Mononuclear cell (primary cell): ENCODE measurements around the gene ARAF. TPM values are rescaled to one million over a fixed set of nuclear protein-coding genes. Genes with fewer than 3 reads are reported as not detected.

Experiments
- H3K27me3 ChIP-seq: 2 replicates; pipeline ENCODE4 v1.6.0; 2011; ENCODE audit warnings: low read length, control low read depth; ENCODE audit not compliant: insufficient read depth
- H3K4me1 ChIP-seq: 2 replicates; pipeline ENCODE4 v1.5.1; 2011; ENCODE audit warnings: mild to moderate bottlenecking, low read length, control low read depth; ENCODE audit not compliant: insufficient read depth
- H3K4me3 ChIP-seq: 2 replicates; pipeline ENCODE4 v1.5.1; 2011; ENCODE audit warnings: mild to moderate bottlenecking, low read length, moderate library complexity
- H3K9me3 ChIP-seq: 2 replicates; pipeline ENCODE4 v1.5.1; 2011; ENCODE audit warnings: low read depth, mild to moderate bottlenecking, control low read depth, low read length
- total RNA-seq: library from RNA; depleted of rRNA; stranded (reverse); fragments of >200 nt; gene quantifications from one replicate; pipeline ENCODE4 v1.2.3, GENCODE V29; 2012

Gene ARAF
- total RNA-seq, 1 donor: 48.4 TPM

GRCh38 chrX:47574547-47575301 is 13.7 kb downstream of the ARAF start:
- no peaks in the 10 kb centered on the region for H3K9me3 ChIP-seq
- H3K4me3 ChIP-seq: no peak overlapping the region
- H3K4me1 ChIP-seq: peaks cover 8% of the 10 kb centered on the region
- H3K27me3 ChIP-seq: no peaks in the 10 kb centered on the region

DNA sequence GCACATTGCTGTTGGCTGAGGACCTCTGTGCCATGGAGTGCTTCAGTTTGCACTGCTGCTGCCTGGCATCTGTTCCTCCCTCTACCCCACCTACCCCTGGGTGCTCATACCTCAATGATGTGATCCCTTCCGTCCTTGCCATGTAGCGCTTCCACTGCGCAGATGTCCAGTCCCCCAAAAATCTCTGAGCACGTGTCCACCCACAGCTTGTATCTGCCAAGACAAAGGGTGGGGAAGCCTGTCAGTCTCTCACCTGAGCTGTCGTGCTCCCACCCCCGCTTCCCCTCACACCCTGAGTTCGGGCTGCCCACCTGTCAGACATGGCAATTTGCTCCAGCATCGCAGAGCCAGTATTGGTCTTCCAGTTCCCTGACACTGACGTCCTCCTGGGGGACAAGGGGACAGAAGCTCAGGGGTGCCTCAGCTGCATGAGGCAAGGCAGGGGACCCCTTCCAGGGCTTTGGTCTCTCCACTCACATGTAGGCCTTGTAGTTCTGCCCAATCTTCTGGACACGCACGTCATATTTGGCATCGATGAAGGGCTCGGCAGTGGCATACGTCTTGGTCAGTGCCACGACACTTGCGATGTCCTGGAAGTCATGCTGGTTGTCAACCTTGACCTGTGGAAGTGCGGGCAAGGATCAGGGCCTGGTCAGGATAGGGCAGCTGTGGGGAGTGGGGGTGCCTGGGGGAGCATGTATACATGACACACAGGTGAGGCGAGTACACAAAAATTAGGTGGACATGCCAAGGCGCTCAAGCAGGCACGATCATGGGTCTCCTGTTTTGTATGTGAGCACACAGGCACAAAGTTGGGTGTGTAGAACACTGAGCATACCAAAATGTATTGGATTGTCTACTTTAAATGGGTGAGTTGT is 15.3 kb downstream of the ARAF start:
- no peaks in the 10 kb centered on the region for H3K9me3 ChIP-seq
- H3K4me3 ChIP-seq: no peak overlapping the region
- peaks cover 10% of the 10 kb centered on the region for H3K4me1 ChIP-seq
- no peaks in the 10 kb centered on the region for H3K27me3 ChIP-seq

DNA sequence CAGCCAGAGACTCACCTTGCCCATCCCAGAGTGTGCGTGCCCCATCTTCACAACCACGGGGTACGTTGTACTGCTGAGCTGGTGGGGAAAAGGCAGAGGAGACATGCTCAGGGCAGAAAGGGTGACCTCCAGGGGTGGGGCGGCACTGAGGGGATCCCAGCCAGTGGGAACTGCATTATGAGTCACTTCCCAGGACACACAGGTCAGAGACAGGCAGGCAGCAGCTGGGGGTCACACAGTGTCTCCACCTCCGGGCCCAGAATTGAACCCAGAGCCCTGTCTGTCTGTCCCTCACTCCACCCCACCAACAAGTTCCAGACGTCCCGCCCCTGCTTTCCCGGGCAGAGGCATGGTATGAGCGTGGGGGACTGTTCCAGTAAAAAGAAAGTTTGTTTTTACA is 16.4 kb downstream of the ARAF start:
- Histone ChIP-seq H3K9me3 (no peaks in the 10 kb centered on the region), H3K4me3 (no peak overlapping the region), H3K27me3 (no peaks in the 10 kb centered on the region), H3K4me1 (peaks cover 18% of the 10 kb centered on the region)

DNA sequence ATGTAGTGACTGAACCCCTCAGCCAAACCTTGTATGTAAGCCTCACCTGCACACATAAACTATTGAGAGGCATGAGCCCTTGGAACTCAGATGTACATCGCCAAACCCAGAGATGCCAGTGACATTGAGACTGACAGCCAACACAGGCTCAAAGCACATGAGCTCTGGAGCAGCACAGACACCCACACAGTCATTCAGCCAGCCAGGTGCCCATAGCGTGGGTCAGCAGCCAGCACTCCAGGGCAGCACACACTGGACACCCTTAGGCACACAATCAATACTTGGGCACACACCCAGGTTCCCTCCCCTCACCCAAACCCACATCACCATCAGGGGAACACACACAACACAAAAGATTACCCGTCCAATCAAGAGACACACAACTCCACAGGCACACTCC is 16.9 kb downstream of the ARAF start:
- H3K9me3 ChIP-seq: no peaks in the 10 kb centered on the region
- no peak overlapping the region for H3K4me3 ChIP-seq
- H3K4me1 ChIP-seq: peaks cover 18% of the 10 kb centered on the region
- H3K27me3 ChIP-seq: no peaks in the 10 kb centered on the region

GRCh38 chrX:47578692-47579091 is 17.7 kb downstream of the ARAF start:
- Histone ChIP-seq H3K4me3 (no peak overlapping the region), H3K4me1 (peaks cover 24% of the 10 kb centered on the region), H3K9me3 (no peaks in the 10 kb centered on the region), H3K27me3 (no peaks in the 10 kb centered on the region)

- Histone ChIP-seq H3K4me1 (peaks cover 26% of the 10 kb centered on the region), H3K4me3 (no peak overlapping the region), H3K9me3 (no peaks in the 10 kb centered on the region), H3K27me3 (no peaks in the 10 kb centered on the region)
Measured at GRCh38 chrX:47579537-47579936, 18.5 kb downstream of the ARAF start.

- Histone ChIP-seq H3K27me3 (no peaks in the 10 kb centered on the region), H3K4me1 (peaks cover 26% of the 10 kb centered on the region), H3K9me3 (no peaks in the 10 kb centered on the region), H3K4me3 (peak within 1 kb of the TSS; percentile 42)
Measured at GRCh38 chrX:47581731-47582647, 21.0 kb downstream of the ARAF start, which contains the start of gene TIMP1. TIMP1 (plus strand) TSS chrX:47582436; CDS start chrX:47583416, 980 bp downstream.

GRCh38 chrX:47583240-47583861 is 22.3 kb downstream of the ARAF start:
- H3K9me3 ChIP-seq: no peaks in the 10 kb centered on the region
- H3K4me3 ChIP-seq: no peak overlapping the region
- H3K4me1 ChIP-seq: peaks cover 26% of the 10 kb centered on the region
- no peaks in the 10 kb centered on the region for H3K27me3 ChIP-seq

GRCh38 chrX:47584714-47585113 is 23.7 kb downstream of the ARAF start:
- Histone ChIP-seq H3K4me3 (no peak overlapping the region), H3K4me1 (peaks cover 18% of the 10 kb centered on the region), H3K27me3 (no peaks in the 10 kb centered on the region), H3K9me3 (no peaks in the 10 kb centered on the region)

GRCh38 chrX:47585273-47585672 is 24.3 kb downstream of the ARAF start:
- Histone ChIP-seq H3K27me3 (no peaks in the 10 kb centered on the region), H3K4me1 (peaks cover 16% of the 10 kb centered on the region), H3K9me3 (no peaks in the 10 kb centered on the region), H3K4me3 (no peak overlapping the region)

DNA sequence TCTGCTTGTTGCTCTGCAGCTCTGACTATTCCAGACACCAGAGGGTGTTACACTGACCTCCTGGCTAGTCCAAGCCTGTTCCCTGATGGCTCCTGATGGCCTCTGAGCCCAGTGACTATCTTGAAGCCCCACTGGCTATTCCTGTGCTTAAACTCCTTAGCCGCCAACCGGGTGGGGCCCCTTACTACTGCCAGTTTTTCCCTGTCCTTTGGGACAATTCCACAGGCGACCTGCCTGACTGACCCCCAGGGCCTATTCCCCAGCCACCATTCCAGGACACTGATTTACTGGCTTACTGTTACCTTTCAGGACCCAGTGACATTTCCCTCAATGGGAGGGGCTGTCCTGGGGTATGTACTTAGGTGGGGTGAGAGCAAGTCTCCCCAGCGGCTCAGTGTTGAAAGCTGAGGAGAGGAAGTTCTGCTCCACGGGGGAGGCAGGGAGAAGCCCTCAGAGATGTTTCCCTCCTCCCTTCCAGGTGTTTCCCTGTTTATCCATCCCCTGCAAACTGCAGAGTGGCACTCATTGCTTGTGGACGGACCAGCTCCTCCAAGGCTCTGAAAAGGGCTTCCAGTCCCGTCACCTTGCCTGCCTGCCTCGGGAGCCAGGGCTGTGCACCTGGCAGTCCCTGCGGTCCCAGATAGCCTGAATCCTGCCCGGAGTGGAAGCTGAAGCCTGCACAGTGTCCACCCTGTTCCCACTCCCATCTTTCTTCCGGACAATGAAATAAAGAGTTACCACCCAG is 25.2 kb downstream of the ARAF start:
- Histone ChIP-seq H3K9me3 (no peaks in the 10 kb centered on the region), H3K4me1 (peaks cover 16% of the 10 kb centered on the region), H3K27me3 (no peaks in the 10 kb centered on the region), H3K4me3 (no peak overlapping the region)

GRCh38 chrX:47587091-47587891 is 26.3 kb downstream of the ARAF start:
- no peaks in the 10 kb centered on the region for H3K9me3 ChIP-seq
- H3K27me3 ChIP-seq: no peaks in the 10 kb centered on the region

More at GRCh38 chrX:47587091-47587891, 26.3 kb downstream of the ARAF start:
- Histone ChIP-seq H3K4me1 (peaks cover 8% of the 10 kb centered on the region), H3K4me3 (no peak overlapping the region)
